Mucosa of descending colon (tissue), 3 donors: ENCODE data around the gene LAMTOR3. TPM values are rescaled to one million over a fixed set of nuclear protein-coding genes. Genes with fewer than 3 reads are reported as not detected.

Source experiments
- ATAC-seq: fragments of 200-7000 bp; cut with Tn5 transposase; one replicate; pipeline ENCODE4 v1.9.1; 2020; ENCODE audit warnings: mild to moderate bottlenecking, moderate library complexity
- DNase-seq, 3 donors: peaks; one replicate each; pipeline ENCODE4 v3.0.0-alpha.2; 2020
- H3K36me3 ChIP-seq: fragments of 200-600 bp; one replicate; pipeline ENCODE4 v1.8.0; 2021; ENCODE audit warnings: low read depth, mild to moderate bottlenecking
- H3K4me1 ChIP-seq: fragments of 200-600 bp; one replicate; pipeline ENCODE4 v1.8.0; 2021; ENCODE audit warnings: low read depth, mild to moderate bottlenecking
- H3K4me3 ChIP-seq: fragments of 200-600 bp; one replicate; pipeline ENCODE4 v1.8.0; 2021; ENCODE audit warnings: mild to moderate bottlenecking
- H3K9me3 ChIP-seq: fragments of 200-600 bp; one replicate; pipeline ENCODE4 v1.8.0; 2021; ENCODE audit warnings: mild to moderate bottlenecking
- intact Hi-C, 2 donors: fragments of 100-400 bp; cut with DNase I in 1 of 2; cut with micrococcal nuclease in 1 of 2; formaldehyde crosslinking; loops; one replicate each; pipeline versions ENCODE4 v1.11.0 to v1.11.1; 2022; cut with DNase I, micrococcal nuclease
- total RNA-seq, 3 donors: library from RNA; stranded (reverse); fragmentation: NEBNext Ultra II Directional in 2 of 3; extraction: Animal tissue kit (Norgen Biotek cat#: 25700) in 2 of 3; gene quantifications; one replicate each; pipeline versions ENCODE4 v1.2.1 to v1.2.4, GENCODE V29; 2021 to 2023
- TF ChIP-seq, protein P1 (sequence below): fragments of 200-600 bp; IDR thresholded peaks from one replicate; pipeline ENCODE4 v1.8.0; 2022; ENCODE audit warnings: antibody characterized with exemption, mild to moderate bottlenecking
- donor health status: DM: no; HTN: no; CAD: no; lungs with moderate emphysema.
- donor health status: DM: no; HTN: no; CAD: no.
- donor health status: DM: no; HTN: yes; CAD: no.

LAMTOR3 gene
- total RNA-seq, 3 donors from 2014 or later: 42.4 to 60.7 (median 59.2) TPM

DNA sequence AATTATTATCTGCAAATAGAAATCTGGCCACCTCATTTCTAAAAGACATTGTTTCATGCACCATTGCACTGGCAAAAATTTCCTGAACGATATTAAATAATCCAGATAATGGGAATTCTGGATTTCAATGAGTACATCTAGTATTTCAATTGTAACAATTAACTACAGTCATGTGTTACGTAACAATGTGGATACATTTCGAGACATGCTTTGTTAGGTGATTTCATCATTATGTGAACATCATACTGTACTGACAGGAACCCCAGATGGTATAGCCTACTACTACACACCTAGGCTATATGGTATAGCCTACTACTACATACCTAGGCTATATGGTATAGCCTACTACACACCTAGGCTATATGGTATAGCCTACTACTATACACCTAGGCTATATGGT is 14.8 kb downstream of the LAMTOR3 start:
- H3K4me1 ChIP-seq: no peaks in the 10 kb centered on the region
- DNase-seq (no peak), ATAC-seq (no peak)
- TF ChIP-seq, protein P1, sequence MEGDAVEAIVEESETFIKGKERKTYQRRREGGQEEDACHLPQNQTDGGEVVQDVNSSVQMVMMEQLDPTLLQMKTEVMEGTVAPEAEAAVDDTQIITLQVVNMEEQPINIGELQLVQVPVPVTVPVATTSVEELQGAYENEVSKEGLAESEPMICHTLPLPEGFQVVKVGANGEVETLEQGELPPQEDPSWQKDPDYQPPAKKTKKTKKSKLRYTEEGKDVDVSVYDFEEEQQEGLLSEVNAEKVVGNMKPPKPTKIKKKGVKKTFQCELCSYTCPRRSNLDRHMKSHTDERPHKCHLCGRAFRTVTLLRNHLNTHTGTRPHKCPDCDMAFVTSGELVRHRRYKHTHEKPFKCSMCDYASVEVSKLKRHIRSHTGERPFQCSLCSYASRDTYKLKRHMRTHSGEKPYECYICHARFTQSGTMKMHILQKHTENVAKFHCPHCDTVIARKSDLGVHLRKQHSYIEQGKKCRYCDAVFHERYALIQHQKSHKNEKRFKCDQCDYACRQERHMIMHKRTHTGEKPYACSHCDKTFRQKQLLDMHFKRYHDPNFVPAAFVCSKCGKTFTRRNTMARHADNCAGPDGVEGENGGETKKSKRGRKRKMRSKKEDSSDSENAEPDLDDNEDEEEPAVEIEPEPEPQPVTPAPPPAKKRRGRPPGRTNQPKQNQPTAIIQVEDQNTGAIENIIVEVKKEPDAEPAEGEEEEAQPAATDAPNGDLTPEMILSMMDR: no peak
- H3K4me3 ChIP-seq: no peak overlapping the region
- no peaks in the 10 kb centered on the region for H3K9me3 ChIP-seq
- H3K36me3 ChIP-seq: no peaks in the 10 kb centered on the region
- intact Hi-C loops: no loop called here

DNA sequence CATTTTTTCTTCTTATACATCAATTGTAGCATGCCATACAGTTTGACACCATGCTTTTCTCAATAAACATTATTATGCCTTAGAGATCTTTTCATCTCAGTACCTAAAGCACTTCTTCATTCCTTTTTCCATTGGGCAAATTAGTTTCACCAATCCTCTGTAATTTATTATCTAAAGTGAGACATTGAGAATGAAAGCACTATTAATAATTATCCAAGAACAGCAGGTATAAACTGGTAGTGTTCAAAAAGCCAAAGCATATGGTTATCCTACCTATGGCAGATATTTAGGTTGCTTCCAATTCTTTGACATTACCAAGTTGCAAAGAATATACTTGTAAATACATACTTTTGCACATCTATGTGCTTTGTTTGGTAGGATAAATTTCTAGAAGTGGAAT is 15.6 kb downstream of the LAMTOR3 start:
- no peaks in the 10 kb centered on the region for H3K36me3 ChIP-seq

DNA sequence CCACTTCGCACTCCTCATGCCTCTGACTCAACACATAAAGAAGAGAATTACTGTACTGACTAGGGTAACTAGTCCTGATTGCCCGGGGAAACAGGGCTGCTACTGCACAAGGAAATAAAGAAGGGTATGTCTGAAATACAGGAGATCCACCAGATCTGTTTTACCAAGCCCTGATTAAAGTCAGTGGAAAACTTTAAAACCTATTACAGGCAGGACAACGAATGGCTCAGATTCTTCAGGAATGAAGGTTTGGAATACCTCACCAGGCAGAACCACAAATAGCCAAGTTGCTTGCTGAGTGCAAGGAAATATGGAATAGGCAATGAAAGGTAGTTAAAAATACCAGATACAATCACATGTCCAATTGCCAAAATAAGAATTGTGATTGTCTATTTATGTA is 17.3 kb downstream of the LAMTOR3 start:
- H3K36me3 ChIP-seq: no peaks in the 10 kb centered on the region
- no peak for DNase-seq
- no peak overlapping the region for H3K4me3 ChIP-seq
- TF ChIP-seq, protein P1: no peak
- no peaks in the 10 kb centered on the region for H3K4me1 ChIP-seq
- H3K9me3 ChIP-seq: no peaks in the 10 kb centered on the region
- no peak for ATAC-seq
- intact Hi-C loops: no loop called here

More for the DNA sequence above, 15.6 kb downstream of the LAMTOR3 start:
- TF ChIP-seq, protein P1: no peak
- no peak for ATAC-seq
- Histone ChIP-seq H3K9me3 (no peaks in the 10 kb centered on the region), H3K4me1 (no peaks in the 10 kb centered on the region), H3K4me3 (no peak overlapping the region)
- intact Hi-C loops: no loop called here
- no peak for DNase-seq

DNA sequence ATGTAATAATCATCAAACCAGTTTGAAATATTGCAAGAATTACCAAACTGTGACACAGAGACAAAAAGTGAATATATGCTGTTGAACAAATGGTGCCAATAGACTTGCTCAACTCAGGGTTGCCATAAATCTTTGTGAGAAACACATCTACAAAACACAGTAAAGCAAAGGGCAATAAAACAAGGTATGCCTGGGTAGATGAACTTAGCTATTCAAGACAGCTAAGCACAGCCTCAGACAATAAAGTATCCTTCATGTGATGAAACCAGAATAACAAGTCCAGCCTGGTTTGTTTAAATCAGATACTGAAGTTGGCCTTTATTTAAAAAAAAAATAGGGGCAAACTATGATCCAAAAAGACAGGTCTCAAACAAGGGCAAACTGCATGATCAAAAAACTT is 19.2 kb downstream of the LAMTOR3 start:
- H3K4me1 ChIP-seq: no peaks in the 10 kb centered on the region
- intact Hi-C loops: no loop called here
- no peak for DNase-seq

DNA sequence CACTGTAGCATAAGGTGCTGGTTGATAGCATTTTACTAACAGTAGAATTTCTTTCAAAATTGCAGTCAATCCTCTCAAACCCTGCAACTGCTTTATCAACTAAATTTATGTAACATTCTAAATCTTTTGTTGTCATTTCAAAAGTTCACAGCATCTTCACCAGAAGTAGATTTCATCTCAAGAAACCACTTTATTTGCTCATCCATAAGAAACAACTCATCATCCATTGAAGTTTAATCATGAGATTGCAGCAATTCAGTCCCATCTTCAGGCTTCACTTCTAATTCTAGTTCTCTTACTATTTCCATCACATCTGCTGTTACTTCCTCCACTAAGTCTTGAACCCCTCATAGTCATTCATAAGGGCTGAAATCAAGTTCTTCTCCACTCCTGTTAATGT is 21.7 kb downstream of the LAMTOR3 start:
- Histone ChIP-seq H3K4me3 (no peak overlapping the region), H3K36me3 (no peaks in the 10 kb centered on the region), H3K4me1 (no peaks in the 10 kb centered on the region), H3K9me3 (no peaks in the 10 kb centered on the region)
- ATAC-seq (no peak), DNase-seq (no peak)
- intact Hi-C loops: no loop called here
- TF ChIP-seq, protein P1: no peak

More for the DNA sequence above, 19.2 kb downstream of the LAMTOR3 start:
- H3K4me3 ChIP-seq: no peak overlapping the region
- TF ChIP-seq, protein P1: no peak
- peak; percentile 74 for ATAC-seq
- no peaks in the 10 kb centered on the region for H3K9me3 ChIP-seq
- H3K36me3 ChIP-seq: no peaks in the 10 kb centered on the region

DNA sequence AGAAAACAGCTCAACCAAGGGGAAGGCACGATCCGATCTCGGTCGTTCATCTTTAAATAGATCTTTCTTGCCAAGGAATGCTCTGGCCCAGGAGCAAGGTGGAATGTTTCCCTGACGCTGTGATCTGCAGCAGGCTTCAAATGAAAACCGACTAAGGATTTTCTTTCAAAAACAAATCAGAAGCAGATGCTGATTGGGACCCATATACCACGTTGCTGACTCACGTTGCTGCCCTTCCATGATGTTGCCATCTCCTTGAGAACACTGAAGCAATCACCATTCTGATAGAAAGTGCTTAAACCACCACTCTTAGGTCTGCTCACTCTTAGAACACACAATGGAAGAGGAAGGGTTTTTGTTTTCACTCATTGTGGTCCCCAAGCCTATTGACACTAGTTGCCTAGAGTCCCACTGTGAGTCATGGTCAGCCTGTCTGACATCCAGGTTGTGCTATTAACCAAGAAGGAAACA is 26.1 kb downstream of the LAMTOR3 start:
- Histone ChIP-seq H3K9me3 (no peaks in the 10 kb centered on the region), H3K4me3 (no peak overlapping the region), H3K36me3 (no peaks in the 10 kb centered on the region), H3K4me1 (peaks cover 4% of the 10 kb centered on the region)
- ATAC-seq: no peak
- intact Hi-C loops: no loop called here
- TF ChIP-seq, protein P1: no peak
- no peak for DNase-seq
